COLO668 (cell line): ENCODE data around the gene KDF1.
"Not testable (repeated sequence)": the region's sequence is repeated elsewhere in the genome, so short reads cannot be mapped to it uniquely, and the experiment has no call there.

Experiments
- DNase-seq: peaks from one replicate; lab custom pipeline; 2025; ENCODE audit not compliant: unreplicated experiment; lab: John Stamatoyannopoulos, UW

KDF1 gene

GRCh38 chr1:26994020-26994786 is 33.9 kb upstream of the KDF1 start:
- peak; percentile 81 for DNase-seq

GRCh38 chr1:26993237-26994019 is 33.2 kb upstream of the KDF1 start, which contains the start of gene TRNP1:
Gene TRNP1 (plus strand): TSS chr1:26993692. CDS start chr1:26993787, 95 bp downstream.
- DNase-seq, result peak; percentile 91

GRCh38 chr1:26991310-26992116 is 31.2 kb upstream of the KDF1 start:
- DNase-seq, result peak; percentile 57

- DNase-seq, result not testable (repeated sequence)
These were observed 29.3 kb upstream of the KDF1 start for GRCh38 chr1:26989403-26990109.

- no peak for DNase-seq
These were observed 26.4 kb upstream of the KDF1 start for GRCh38 chr1:26986658-26987057.

- DNase-seq, result no peak
These were observed 24.0 kb upstream of the KDF1 start for GRCh38 chr1:26984291-26984690.

- no peak for DNase-seq
These were observed 23.6 kb upstream of the KDF1 start for GRCh38 chr1:26983863-26984262.

- no peak for DNase-seq
These were observed 21.0 kb upstream of the KDF1 start for GRCh38 chr1:26981146-26981846.

- DNase-seq, result no peak
These were observed 18.6 kb upstream of the KDF1 start for GRCh38 chr1:26978901-26979300.

GRCh38 chr1:26976621-26977510 is 16.6 kb upstream of the KDF1 start:
- no peak for DNase-seq

GRCh38 chr1:26972821-26973220 is 12.6 kb upstream of the KDF1 start:
- DNase-seq, result no peak

GRCh38 chr1:26972390-26972789 is 12.1 kb upstream of the KDF1 start:
- no peak for DNase-seq

GRCh38 chr1:26971590-26971989 is 11.3 kb upstream of the KDF1 start:
- DNase-seq, result no peak

GRCh38 chr1:26970810-26971209 is 10.5 kb upstream of the KDF1 start:
- DNase-seq, result no peak

GRCh38 chr1:26965628-26966027 is 5.4 kb upstream of the KDF1 start:
- no peak for DNase-seq

GRCh38 chr1:26965213-26965612 is 4.9 kb upstream of the KDF1 start:
- DNase-seq, result no peak

- DNase-seq, result no peak
These were observed 1.6 kb upstream of the KDF1 start for GRCh38 chr1:26961826-26962225.

- no peak for DNase-seq
These were observed 328 bp upstream of the KDF1 start for GRCh38 chr1:26960625-26960966.

GRCh38 chr1:26959270-26959669 is 998 bp downstream of the KDF1 start:
- no peak for DNase-seq
